GM12875 (cell line): ENCODE results near the gene FAM3C.

Experiments
- H3K4me3 ChIP-seq: one replicate; pipeline ENCODE4 v1.5.1; 2011; ENCODE audit warnings: low read depth, low read length, control low read depth
- TF ChIP-seq, protein P1 (sequence below): IDR thresholded peaks from 2 replicates; pipeline ENCODE4 v1.5.1; 2011; ENCODE audit warnings: low read depth, mild to moderate bottlenecking, control low read depth, inconsistent platforms, low read length, moderate library complexity, borderline replicate concordance; ENCODE audit not compliant: insufficient read depth

The FAM3C gene

DNA sequence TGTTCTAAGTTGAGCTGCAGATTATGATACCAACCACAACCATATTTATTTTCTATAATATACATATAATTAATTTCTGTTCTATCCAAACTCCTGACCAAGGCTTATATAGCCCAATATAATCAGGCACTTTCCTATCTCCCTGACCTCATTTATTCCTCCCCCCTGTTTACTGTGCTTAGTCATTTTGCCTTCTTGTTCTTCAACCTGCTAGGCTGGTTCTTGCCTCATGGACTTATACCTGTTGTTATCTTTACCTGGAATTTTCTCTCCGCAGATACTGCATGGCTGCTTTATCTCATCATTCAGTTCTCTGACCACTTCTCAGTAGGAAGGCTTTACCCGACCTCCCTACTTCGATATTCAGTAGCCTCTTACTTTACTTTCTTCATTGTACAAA, 24.9 kb upstream of the FAM3C start:
- no peak overlapping the region for H3K4me3 ChIP-seq
- TF ChIP-seq, protein P1, sequence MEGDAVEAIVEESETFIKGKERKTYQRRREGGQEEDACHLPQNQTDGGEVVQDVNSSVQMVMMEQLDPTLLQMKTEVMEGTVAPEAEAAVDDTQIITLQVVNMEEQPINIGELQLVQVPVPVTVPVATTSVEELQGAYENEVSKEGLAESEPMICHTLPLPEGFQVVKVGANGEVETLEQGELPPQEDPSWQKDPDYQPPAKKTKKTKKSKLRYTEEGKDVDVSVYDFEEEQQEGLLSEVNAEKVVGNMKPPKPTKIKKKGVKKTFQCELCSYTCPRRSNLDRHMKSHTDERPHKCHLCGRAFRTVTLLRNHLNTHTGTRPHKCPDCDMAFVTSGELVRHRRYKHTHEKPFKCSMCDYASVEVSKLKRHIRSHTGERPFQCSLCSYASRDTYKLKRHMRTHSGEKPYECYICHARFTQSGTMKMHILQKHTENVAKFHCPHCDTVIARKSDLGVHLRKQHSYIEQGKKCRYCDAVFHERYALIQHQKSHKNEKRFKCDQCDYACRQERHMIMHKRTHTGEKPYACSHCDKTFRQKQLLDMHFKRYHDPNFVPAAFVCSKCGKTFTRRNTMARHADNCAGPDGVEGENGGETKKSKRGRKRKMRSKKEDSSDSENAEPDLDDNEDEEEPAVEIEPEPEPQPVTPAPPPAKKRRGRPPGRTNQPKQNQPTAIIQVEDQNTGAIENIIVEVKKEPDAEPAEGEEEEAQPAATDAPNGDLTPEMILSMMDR, result no peak

DNA sequence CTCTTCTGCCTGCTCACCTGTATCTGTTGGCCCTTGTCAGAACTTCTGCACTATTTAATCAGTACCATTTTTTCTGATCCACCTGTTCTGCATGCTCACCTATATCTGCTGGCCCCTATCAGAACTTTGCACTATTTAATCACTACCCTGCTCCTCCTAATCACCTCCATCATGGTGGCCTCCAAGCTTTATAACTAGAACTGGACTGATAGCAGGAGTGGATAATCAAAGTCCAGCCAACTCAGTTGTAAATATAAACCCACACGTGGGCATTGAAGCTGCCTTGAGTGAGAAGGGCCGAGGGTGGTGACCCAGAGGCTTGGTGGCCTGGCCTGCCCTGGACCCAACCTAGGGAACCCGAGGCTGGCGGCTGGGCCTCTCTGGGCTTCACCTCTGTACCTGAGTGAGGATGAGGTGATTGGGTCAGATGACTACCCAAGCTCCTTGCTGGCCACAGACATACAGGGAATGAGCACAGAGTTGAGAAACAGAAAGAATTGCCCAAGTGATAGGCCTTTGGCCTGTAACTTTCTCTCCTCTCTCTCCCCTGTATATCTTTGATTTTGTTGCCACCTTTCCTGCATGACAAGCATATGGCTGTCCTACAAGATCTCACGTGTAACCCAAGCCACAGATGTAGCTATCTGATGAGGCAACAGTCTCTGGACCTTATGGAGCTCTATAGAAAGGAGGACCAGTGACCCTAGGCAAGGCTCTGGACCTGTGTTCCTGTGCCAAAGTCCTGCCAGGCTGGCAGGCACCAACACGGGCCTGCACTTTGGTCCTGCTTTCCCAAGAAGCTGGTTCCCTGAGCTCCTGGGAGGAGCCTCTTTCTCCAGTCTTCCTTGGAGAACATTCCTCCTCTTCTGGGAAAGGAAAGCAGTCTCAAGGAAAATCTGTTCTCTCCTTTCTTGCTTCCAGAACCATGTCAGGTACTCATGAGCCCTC, 23.4 kb upstream of the FAM3C start:
- H3K4me3 ChIP-seq, result no peak overlapping the region
- TF ChIP-seq, protein P1, result no peak

DNA sequence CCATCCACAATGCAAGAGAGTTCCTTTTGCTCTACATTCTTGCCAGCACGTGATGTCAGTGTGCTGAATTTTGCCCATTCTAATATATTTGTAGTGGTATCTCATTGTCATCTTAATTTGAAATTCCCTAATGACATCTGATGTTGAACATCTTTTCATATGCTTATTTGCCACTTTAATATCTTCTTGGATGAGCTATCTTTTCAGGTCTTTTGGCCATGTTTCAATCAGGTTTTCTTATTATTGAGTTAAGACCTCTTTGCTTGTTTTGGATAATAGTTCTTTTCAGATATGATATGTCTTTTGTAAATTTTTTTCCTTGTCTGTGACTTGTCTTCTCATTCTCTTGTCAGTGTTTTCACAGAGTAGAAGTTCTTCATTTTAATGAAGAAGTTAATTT, 20.4 kb upstream of the FAM3C start:
- TF ChIP-seq, protein P1, result no peak
- no peak overlapping the region for H3K4me3 ChIP-seq

DNA sequence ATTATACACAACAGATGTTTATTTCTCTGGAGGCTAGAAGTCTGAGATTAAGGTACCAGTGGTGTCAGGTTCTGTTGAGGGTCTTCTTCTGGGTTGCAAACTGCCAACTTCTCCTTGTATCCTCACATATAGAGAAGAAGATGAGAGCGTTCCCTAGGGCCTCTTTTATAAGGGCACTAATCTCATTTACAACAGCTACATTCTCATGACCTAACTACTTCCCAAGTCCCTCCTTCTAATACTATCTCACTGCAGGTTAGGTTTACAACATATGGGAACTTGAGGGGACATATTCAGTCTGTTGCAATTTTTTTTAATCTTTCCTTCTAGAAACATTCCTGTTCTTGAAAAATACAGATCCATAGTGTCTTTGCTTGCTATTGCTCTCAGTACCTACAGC, 18.3 kb upstream of the FAM3C start:
- TF ChIP-seq, protein P1, result no peak
- H3K4me3 ChIP-seq, result no peak overlapping the region

DNA sequence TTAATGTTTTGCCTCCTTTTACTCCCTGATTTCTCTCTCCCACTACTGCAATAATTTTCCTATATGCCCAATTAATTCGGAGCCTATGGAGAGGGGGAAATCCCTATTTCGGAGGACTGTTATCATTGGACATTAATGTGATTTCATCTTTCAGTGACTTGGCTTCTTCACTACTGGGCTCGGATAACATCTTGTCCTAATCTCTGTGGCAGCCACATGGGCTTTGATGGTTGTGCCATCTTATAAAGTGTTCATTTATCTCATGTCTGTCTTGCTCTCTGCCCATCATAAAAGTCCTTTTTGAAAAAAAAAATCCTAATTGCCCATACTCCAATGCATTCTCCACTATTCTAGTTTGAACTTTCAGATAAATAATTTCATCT, 15.5 kb upstream of the FAM3C start:
- no peak overlapping the region for H3K4me3 ChIP-seq
- TF ChIP-seq, protein P1, result no peak

DNA sequence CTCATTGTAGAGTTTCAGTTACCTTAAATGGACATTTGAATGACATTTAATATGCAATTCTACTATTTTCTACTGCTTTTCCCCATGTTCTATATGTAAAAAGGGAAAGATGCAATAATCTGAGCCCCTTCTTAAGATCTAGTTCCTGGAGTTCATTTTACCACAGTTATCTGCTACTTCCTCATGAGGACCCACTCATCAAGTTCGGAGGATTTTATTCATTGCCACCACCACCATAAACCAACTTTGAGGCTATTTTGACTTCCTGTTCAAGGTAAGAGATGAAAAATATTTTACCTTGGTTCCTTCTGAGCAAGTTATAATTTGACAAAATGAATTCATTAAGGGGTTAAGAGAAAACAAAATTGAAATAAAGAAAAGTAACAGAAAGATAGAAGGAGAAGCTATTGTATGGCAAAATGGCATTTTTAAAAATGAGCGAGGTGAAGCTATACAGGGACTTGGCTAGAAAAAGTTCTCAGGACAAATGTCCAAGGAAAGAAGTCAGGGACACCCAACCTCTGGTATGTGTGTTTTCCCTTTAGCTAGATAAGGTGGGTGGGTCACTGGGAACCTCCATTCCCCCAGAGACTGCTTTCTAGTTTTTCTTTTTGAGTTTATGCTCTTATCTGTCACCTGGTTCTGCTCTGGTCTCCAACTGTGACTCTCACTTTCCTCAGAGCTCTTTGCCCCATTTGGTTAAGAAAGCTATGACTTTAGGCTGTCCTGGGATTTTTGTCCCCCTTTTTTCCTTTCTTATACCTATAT, 14.9 kb upstream of the FAM3C start:
- TF ChIP-seq, protein P1, result no peak
- no peak overlapping the region for H3K4me3 ChIP-seq
